ENCODE data around the gene NPIPA1.
"Not testable (repeated sequence)": the region's sequence is repeated elsewhere in the genome, so short reads cannot be mapped to it uniquely, and the experiment has no call there.

DNA sequence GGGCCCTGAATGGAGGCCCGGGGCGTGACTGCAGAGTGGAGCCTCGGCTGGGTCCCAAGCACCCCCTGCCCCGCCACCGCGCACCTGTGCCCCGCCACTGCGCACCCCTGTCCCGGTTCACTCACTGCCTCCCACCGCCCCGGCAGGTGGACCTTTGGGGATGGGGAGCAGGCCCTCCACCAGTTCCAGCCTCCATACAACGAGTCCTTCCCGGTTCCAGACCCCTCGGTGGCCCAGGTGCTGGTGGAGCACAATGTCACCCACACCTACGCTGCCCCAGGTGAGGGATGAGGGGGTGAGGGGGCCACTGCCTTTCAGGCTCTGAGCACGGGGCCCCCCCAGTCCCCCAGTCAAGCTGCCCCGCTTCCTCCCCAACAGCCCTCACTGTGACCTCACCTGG, 12.9 kb upstream of the NPIPA1 start:
- not testable (repeated sequence) for TF ChIP-seq NFIC (IDR thresholded peaks at IDR 0.05); SUPT5H (IDR thresholded peaks at IDR 0.05); IRF1 (CRISPR knock-in tag; IDR thresholded peaks at IDR 0.05; ENCODE audit: borderline replicate concordance); ZNF12 (CRISPR knock-in tag; IDR thresholded peaks at IDR 0.05)
